Measurements from ENCODE around the gene EDIL3.

- TF ChIP-seq POLR2A (IDR thresholded peaks at IDR 0.05) (no peak), CTCF (IDR thresholded peaks at IDR 0.05) (no peak)
Measured at GRCh38 chr5:84137541-84137940, 247.1 kb downstream of the EDIL3 start.
